B cell (primary cell): Measurements from ENCODE around the gene LILRA2.

Experiments used
- EZH2 ChIP-seq: IDR thresholded peaks from 2 replicates; pipeline ENCODE4 v1.6.1; 2012; ENCODE audit warnings: borderline replicate concordance, low read depth, mild to moderate bottlenecking, moderate library complexity, low read length; ENCODE audit not compliant: insufficient read depth, poor library complexity, severe bottlenecking
- TF ChIP-seq, protein P1 (sequence below): fragments of 200-600 bp; IDR thresholded peaks from one replicate; pipeline ENCODE4 v1.8.0; 2022; ENCODE audit warnings: antibody characterized with exemption, mild to moderate bottlenecking

DNA sequence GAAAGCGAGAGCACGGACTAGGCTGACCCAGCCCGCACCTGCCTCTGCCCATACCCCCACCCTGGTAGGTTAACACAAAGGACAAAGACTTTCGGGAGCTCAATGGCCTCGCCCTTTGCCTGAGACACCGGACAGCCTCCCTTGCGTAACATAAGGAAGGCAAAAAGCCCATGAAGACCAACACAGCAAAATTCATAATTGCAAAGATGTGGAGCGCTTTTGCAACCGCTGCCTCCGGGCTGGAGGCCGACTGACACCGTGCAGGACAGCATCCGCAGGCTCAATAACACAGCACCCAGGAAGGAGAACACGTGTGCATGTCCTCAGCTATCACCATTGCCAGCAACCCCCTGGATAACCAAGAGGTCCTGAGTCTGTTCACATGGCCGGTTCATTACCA is 35.2 kb downstream of the LILRA2 start:
- TF ChIP-seq, protein P1, sequence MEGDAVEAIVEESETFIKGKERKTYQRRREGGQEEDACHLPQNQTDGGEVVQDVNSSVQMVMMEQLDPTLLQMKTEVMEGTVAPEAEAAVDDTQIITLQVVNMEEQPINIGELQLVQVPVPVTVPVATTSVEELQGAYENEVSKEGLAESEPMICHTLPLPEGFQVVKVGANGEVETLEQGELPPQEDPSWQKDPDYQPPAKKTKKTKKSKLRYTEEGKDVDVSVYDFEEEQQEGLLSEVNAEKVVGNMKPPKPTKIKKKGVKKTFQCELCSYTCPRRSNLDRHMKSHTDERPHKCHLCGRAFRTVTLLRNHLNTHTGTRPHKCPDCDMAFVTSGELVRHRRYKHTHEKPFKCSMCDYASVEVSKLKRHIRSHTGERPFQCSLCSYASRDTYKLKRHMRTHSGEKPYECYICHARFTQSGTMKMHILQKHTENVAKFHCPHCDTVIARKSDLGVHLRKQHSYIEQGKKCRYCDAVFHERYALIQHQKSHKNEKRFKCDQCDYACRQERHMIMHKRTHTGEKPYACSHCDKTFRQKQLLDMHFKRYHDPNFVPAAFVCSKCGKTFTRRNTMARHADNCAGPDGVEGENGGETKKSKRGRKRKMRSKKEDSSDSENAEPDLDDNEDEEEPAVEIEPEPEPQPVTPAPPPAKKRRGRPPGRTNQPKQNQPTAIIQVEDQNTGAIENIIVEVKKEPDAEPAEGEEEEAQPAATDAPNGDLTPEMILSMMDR = no peak
- no peak for TF ChIP-seq EZH2
